Fibroblast of lung (primary cell): ENCODE measurements around the gene RPS21.

Source experiments
- CTCF ChIP-seq, 2 donors: IDR thresholded peaks in 1 of 2; conservative IDR thresholded peaks in 1 of 2; 1 replicate in 1 of 2; 2 replicates in 1 of 2; pipeline ENCODE4 v1.5.1; 2011 to 2012; ENCODE audit warnings: low read length in 2 of 2, control low read depth in 1 of 2, inconsistent platforms in 1 of 2, low read depth in 1 of 2, mild to moderate bottlenecking in 1 of 2
- EZH2 ChIP-seq: IDR thresholded peaks from 2 replicates; pipeline ENCODE4 v1.5.1; 2012; ENCODE audit warnings: low read length, control low read depth, mild to moderate bottlenecking; ENCODE audit errors: missing control alignments

- no peak for TF ChIP-seq CTCF (conservative IDR thresholded peaks at IDR 0.05 in 1 of 2, IDR thresholded peaks at IDR 0.05 in 1 of 2; ENCODE audit: low read depth in 1 of 2, low read length in 2 of 2)
- no peak for TF ChIP-seq EZH2
These were observed 2.7 kb downstream of the RPS21 start for GRCh38 chr20:62389601-62390087.
